Left renal cortex interstitium (tissue), 4 donors: Measurements from ENCODE around the gene SFTPD. TPM values are rescaled to one million over a fixed set of nuclear protein-coding genes. Genes with fewer than 3 reads are reported as not detected.

Experiments
- DNase-seq, 4 donors: peaks; one replicate each; pipeline ENCODE4 v3.0.0-alpha.2; 2013; ENCODE audit warnings: low read depth in 4 of 4, low spot score in 2 of 4, missing footprints in 1 of 4
- polyA plus RNA-seq, 4 donors: library from polyadenylated mRNA; unstranded; fragments of 120-200 nt; gene quantifications; one replicate each; pipeline ENCODE4 v1.2.1, GENCODE V29; 2013; ENCODE audit not compliant: insufficient read length in 4 of 4

Gene SFTPD
- polyA plus RNA-seq, 4 donors = 0.97 to 2.0 (median 1.3) TPM

GRCh38 chr10:79946271-79947082, 2.4 kb downstream of the SFTPD start:
- DNase-seq = no peak

DNA sequence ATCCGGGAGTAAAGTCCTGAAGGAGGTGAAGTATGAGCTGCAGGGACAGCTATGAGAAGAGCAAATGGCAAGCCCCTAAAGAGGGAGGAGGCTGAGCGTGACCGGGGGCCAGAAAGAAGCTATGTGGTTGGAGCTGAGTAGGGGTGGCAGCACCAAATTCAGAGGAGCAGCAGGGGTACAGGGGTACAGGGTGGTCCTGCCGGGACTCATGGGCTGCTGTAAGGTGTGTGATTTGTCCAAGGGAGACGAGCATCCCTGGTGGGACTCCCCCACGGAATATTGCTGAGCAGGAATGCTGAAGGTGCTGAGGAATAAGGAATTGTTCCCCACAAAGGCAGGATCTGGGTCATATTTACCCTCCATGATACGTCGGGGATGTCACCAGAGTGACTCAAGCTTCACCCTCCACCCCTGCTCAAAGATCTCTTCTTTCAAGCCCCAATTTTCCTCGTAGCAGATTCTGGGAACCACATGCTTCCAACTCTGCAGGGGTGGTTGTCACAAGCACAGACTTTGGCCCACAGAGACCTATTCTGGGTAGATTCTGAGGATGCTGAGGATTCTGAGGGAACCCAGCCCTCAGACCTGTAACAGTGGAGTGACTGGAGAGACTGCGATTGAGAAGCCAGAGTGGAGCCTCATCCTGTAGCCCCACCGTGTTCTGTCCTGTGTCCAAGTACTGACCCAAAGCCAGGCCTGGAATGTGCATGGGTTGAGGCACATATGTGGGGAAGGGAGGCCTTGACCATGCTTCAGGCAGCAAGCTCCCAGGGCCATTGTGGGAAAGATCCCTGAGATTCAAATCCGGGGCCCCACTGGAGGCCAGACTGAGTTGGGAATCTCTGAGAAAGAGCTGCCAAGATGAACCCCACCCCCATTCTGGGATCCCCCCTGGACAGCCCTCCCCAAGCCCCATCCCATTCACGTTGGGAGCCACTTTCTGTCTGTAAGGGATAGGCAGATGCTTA, 4.2 kb downstream of the SFTPD start:
- DNase-seq = no peak

DNA sequence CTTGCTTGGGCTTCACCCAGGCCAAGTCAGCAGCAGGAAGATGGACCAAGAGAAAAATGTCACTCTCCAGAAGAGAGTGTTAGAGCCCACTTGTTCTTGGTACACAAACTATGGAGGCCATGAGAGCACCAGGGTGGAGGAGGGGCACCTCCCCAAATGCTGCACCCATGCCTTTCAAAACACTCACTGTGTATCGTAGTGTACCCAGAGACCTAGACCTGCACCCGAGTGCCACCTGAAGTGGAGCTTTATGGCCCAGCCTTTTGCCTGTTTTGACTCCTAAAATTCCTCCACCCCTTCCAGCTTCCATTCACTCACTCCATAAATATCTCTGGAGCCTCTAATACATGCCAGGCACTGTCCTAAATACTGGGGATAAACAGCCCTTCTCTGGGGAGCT, 5.0 kb downstream of the SFTPD start:
- DNase-seq = no peak

- DNase-seq = no peak
Observed at GRCh38 chr10:79942261-79943185, 6.4 kb downstream of the SFTPD start.

DNA sequence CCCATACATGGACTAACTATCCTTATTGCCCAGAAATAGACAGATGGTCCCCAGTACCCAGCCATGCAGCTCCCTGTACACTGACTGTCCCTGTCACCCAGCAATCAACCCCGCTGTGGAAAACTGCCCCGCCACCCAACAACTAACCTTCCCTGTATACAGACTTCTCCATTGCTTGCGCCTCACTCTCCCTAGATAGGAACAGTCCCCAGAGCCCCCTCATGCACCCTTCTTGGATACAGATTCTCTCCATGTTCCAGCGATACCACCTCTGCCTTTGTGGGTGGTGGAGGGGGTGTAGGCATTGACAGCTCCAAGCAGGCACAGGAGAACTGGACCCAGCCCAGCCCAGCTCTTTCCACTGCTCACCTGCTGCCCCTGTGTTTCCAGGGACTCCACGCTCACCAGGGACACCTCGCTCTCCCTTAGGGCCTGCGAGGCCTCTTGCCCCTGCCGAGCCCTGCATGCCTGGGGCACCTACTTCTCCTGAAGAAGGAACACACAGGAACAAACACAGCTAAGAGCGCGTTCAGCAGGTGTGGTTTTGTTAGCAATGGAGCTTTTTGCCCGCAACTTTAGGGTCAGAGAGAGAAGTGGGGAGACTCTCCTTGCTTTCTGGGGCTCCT, 7.2 kb downstream of the SFTPD start:
- DNase-seq = no peak

GRCh38 chr10:79941146-79941545, 7.8 kb downstream of the SFTPD start:
- no peak for DNase-seq

GRCh38 chr10:79940431-79940830, 8.5 kb downstream of the SFTPD start:
- no peak for DNase-seq

DNA sequence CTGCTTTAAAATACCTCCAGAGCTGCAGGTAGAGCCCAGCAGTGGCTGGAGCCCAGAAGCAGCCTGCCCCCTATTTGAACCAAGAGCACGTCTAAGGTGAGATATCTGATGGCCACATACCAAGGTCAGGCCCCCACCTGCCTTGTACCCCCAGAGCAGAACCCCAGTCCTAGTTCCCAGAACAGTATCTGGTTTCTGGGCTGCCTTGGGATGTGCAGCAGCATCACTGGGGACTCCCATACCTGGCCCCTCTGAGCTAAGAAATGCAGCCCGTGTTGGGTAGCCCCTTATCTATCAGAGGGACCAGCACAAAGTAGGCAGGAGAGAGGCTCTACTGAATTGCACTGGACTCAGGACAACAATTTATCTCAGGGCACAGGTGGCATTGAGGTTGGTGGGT, 8.9 kb downstream of the SFTPD start:
- no peak for DNase-seq

DNA sequence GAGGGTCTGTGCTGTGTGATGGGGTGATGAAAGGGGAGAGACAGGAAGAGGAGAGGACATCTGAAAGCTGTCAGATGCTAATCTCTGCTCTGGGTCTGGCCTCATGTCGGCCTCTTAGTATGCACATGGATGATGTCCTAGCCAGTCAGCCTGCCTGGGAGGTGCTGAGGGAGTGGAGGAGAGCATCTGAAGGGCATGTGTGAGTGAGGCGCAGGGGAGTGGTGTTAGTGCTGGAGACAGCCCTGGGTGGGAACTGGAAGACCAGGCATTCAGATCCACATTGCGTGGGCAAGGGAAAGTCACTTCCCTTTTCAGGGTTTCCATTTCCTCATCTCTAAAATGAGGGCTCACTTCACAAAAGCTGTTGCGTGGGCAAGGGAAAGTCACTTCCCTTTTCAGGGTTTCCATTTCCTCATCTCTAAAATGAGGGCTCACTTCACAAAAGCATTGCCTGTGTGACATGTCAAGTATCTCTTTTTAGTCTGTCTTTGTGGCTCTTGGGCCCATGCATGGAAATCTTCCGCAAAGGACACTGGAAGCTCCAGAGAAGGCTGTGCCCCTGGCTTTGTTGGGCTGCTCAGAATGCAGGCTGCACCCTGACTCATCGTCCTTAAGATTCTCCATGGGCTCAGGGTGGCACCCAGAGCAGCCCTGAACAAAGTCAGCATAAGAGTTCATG, 10.0 kb downstream of the SFTPD start:
- DNase-seq = no peak

GRCh38 chr10:79937701-79938151, 11.2 kb downstream of the SFTPD start:
- DNase-seq = no peak

DNA sequence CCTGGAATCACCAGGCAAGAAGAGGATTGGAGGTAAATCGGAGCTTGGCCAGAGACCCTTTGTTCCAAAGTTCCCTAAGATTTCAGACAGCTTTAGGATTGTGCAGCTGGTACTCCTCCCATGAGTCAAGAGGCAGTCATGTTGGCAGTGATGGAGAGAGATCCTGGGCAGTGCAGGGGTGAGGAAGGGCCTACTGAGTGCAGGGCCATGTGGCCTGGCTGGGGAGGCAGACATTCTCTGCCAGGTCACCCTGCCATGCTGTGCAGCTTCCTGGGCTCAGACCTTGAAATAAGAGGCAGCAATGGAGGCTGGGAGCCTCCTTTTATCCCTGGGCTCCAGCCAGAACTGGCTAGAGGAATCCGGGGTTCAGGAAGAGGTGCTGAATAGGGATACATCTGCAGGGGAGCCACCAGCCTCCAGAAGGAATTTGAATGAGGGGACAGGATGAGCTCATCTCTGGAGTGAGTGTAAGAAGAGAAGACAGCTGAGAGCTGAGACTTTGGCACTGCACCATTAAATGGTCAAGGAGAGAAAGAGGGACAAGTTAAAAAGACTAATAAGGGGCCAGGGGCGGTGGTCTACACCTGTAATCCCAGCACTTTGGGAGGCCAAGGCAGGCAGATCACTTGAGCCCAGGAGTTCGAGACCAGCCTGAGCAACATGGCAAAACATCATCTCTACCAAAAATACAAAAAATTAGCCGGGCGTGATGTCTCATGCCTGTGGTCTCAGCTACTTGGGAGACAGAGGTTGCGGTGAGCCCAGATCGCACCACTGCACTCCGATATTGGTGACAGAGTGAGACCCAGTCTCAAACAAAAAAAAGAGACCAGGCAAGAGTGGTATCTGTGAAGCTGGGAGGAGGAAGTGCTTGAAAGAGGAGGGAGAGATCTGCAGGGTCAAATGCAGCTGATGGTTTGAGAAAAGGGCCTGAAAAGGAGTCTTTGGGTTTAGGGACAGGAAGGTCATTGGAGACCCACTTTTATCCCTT, 12.0 kb downstream of the SFTPD start:
- no peak for DNase-seq

DNA sequence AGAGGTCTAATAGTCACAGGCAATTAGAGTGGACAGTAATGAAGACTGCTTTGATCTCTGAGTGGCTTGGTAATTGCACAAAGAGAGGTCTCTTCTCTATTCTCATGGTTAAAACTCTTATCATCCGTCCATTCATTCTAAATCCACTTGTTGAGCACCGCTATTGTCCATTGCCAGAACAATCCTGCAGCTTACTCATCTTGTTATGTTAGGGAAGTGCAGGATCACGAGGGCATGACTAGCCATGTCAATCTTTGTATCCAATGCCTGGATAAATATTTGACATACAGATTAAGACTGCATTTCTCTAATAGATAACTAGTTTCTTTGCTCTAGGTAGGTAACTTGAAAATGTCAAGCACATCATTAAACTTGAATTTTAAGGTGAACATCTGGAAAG, 14.9 kb downstream of the SFTPD start:
- DNase-seq = no peak

DNA sequence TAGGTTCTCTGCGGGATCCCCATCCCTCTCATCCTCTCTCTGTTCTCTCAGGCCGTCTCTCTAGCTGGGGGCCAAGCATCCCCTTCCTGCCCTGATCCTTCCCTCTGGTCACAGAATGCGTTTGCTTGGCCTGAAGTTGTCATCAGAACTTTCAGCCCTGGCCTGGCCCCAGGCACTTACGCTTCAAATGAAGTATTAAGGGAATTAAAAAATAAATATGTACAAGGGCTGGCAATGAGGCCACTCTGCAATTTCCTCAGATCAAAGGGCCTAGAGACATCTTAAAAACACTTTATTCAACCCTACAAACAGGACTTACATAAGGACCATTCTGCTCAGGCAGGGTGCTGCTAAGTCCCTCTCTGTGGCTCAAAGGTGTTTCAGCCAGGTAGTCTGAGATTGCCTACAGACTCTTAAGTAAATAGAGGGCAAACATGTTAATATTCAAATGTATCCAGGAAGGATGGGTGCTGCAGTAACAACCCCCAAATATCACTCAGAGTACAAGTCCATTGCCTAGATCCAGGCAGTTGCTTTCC, 16.0 kb downstream of the SFTPD start:
- DNase-seq = no peak

DNA sequence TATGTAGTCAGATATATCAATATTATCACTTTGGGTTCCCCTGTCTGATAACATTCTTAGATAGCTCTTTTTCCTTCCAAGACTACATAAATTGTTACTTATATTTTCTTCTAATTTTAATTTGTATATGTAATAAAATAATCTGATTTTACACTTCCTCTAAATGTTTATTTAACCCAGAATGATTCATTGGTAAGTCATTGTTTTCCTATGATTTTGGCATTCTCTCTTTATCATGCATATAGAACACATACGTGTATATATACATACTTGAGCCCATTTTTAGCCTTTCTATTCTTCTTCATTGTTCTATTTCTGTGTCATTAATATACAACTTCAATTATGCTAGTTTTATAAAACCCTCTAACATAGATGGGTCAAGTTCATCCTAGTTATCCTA, 16.6 kb downstream of the SFTPD start:
- no peak for DNase-seq

DNA sequence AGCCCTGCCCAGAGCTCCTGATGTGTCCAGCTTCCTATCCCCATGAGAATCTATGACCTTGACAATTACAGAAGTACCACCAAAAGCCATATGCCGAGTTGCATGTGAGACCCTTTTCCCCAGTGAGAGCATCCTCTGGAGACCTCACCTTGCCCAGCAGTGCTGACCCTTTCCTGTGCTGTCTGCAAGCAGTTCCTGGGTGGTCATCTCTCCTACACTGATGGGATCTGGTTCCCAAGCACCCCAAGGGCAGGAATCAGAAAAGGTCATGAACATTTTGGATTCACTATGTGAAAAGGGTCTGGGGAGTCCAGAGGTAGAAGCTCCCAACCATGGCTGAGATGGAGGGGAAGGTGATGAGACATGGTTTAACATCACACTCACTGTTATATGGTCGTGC, 18.2 kb downstream of the SFTPD start:
- DNase-seq = no peak

GRCh38 chr10:79930267-79930666, 18.6 kb downstream of the SFTPD start:
- no peak for DNase-seq

DNA sequence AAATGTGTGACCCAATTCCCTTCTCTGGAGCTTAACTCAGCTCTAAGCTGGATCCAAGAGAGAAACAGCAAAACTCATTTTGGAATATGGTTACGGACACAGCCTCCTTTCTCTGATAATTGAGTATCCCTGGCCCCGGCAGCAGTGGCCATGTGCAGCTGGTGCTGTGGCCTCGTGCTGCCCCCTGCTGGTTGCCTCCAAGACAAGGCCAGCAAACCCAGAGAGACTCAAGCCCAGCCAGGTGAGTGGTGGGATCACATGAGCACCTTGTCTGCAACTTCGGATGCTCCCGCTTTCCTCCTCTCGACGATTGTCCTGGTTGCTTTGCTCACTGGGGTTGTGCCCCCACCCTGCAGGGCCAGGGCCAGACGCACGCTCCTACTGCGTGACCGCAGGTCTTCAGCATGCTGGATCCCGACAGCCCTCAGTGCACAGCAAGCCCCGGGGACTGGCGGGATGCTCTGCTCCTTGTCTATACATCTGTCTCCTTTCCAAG, 19.4 kb downstream of the SFTPD start:
- peak; percentile 37 to 75 (median 56) for DNase-seq
